Putamen (tissue), 1 donor: ENCODE results near the gene IP6K3.

Experiments
- DNase-seq: peaks from one replicate; pipeline ENCODE4 v3.0.0-alpha.2; 2016; ENCODE audit warnings: low spot score

The IP6K3 gene, protein sequence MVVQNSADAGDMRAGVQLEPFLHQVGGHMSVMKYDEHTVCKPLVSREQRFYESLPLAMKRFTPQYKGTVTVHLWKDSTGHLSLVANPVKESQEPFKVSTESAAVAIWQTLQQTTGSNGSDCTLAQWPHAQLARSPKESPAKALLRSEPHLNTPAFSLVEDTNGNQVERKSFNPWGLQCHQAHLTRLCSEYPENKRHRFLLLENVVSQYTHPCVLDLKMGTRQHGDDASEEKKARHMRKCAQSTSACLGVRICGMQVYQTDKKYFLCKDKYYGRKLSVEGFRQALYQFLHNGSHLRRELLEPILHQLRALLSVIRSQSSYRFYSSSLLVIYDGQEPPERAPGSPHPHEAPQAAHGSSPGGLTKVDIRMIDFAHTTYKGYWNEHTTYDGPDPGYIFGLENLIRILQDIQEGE

DNA sequence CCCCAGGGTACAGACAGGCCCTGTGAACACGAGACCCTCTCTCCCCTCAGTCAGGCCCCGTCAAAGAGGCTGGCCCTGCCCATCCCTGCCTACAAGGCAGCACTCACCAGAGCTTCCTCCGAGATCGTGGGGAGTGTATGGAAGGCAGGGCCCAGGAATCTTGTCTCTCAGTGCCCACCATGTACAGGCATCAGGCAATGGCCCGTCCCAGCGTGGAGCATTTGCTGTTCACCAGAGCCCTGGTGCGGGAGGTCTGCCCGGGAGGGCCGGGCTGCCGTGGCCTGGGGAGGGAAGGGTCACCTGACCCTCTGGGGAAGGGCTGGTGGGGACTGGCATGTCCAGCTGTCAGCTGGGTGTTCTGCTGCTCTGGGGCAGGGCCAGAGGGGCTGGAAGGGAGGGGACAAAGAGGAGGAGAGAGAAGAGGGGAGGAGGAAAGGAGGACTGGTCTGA, at the start of gene IP6K3:
TSS of gene IP6K3 (minus strand) at position 255 of the 450 bp plus-strand sequence. CDS start 11,429 bp downstream, outside the sequence.
- peak; percentile 87 for DNase-seq

DNA sequence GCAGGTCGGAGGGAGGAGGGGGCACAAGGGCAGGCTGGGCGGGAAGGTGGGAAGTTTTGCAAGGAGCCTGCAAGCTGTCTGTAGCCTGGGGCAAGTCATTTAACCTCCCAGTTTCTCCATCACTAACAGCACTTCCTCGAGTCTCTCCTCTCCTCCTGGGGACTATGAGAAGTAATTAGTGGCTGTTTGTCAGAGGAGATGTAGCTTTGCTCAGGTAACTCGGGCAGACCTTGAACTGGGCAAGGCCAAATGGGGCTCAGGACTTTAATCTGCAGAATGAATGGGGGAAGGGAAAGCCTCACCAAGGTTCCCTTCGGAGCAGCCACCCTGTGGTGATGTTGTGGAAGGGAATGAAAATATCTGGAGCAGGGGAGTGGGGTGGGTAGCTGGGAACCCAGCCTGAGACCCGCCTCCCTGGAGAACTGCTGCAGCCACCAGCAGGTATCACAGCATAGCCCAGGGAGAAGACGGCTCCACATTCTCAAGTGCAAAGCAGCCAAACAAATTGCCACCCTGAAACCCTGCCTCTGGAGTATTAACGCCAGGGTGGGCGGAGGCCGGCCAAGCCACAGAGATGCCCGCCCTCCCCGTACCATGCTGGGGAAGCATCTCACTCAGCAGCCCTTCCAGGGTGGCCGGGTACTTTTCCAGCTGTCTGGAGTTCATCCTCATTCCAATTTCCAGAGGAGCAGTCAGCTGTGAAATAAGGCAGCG, 48.4 kb upstream of the IP6K3 start:
- no peak for DNase-seq

DNA sequence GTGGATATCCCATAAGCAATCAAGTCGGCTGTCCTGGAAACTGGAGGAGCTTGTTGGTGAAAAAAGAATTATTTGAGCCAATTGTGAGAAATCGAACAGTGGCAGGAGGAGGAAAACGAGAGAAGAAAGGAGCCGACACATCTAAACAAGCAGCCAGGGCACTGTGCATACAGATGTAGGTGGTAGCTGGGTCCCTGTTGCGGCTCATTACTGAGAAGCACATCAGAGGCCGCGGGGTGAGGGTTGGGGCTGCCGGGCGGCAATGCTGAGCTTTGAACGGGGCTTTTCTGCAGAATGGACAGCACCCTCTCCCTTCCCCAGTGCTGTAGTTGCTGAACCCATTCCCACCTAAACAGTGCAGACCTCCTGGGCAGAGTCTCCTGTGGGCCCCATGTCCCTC, 46.3 kb upstream of the IP6K3 start:
- DNase-seq, result no peak

DNA sequence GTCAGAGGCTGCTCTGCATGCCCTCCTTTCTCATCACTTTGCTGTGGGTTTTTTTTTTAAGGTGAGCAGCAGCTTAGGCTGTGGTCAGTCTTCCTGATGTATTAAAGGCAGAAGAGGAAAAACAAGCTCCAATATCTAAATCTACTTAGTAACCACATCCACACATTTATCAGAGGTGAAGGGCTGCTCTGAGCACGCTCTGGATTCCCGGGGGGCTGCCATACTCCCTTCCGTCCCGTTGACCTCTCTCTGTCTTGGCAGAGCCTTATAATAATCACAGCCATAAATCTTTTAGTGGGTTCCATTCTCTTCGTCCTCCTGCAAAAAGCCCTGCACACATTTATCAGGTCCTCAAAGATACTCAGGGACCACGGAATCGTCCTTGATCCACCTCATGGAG, 44.9 kb upstream of the IP6K3 start:
- no peak for DNase-seq

DNA sequence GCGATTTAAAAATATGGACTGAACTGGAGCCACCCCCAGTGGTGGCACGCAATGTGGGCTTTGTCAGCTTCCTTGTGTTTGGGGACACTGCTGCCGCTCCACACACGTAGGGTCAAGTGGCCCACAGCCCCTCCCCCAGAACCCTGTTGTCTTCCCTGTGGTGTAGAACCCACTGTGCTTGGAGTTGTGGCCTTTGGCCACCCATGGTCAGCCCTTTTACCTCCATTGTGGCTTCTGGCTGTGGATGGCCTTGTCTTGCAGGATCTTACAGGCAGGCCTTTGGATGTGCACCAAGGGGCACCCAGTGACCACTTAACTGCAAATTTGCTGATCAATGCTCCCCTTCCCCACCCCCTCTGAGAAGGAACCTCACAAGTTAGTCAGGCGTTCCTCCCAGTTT, 44.2 kb upstream of the IP6K3 start:
- no peak for DNase-seq

DNA sequence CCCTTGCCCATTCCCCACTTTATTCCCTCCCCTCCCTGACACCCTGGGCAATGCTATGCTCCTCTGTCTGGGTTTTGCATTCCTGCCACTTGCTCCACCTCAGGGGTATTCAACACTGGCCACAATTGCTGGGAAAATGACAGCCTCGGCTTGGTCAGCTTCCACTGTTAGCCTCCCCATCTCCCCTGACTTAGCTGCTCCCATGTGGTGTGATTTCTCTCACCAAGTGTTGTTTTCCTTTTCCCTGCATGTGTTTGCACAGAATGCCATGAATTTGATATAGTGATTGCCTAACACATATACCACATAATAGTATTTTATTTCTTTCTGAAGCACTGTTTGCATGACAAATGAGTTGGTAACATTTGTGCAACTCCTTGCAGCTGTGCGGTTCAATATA, 43.7 kb upstream of the IP6K3 start:
- DNase-seq, result no peak

DNA sequence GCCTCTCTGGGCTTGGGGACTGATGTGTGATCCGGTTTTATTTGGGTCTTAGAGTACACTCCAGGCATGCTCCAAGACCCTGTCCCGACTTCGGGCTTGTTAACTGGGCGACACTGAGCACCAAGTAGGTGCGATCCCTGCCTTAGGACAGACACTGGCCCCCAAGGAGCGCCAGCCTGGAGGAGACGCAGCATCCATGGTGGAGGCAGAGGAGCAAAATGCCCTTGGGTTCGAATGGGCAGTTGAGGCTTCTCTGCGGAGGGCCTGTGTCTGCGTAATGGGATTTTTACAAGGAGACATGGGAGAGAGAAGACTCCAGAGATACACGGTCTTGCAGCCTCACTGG, 42.8 kb upstream of the IP6K3 start:
- no peak for DNase-seq

DNA sequence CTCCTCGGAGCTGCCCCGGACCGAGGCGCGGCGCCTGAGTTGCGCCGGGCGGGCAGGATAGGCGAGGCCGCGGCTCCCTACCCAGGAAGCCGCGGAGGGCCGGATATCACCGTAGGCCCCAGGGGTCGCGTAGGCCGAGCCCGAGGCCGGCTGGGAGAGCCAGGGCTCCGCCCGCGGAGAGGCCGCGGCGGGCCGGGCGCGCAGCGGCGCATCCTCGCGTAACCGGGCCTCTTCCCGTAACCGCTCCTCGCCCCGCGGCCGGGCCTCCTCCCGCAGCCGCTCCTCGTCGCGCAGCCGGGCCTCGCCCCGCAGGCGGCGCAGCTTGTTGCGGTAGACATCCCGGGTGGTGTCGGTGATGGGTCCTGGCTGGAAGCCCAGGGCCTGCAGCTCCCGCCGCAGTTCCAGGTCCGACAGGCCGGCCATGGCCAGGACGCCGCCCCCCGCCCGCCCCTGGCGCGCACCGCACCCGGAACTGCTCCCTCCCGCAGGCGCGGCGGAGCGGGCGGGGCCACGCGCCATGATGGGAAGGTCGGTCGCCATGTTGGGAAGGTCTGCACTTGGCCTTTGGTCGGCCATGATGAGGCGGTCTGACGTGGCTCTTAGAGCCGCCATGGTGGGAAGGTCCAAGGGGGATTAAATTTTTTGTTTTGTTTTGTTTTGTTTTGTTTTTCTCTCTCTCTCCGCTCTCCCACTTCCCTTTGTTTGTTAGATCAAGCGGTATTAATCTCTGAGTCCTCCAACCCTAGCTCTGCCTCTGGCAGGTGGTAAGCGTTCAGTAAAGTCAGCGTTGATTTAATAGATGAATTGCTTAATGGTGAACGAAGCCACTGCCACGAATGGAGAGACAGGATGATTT, 42.2 kb upstream of the IP6K3 start, which contains the start of gene LEMD2:
TSS of gene LEMD2 (minus strand) at position 437 of the 856 bp plus-strand sequence. CDS start at position 423, 14 bp downstream.
- DNase-seq, result peak; percentile 93

DNA sequence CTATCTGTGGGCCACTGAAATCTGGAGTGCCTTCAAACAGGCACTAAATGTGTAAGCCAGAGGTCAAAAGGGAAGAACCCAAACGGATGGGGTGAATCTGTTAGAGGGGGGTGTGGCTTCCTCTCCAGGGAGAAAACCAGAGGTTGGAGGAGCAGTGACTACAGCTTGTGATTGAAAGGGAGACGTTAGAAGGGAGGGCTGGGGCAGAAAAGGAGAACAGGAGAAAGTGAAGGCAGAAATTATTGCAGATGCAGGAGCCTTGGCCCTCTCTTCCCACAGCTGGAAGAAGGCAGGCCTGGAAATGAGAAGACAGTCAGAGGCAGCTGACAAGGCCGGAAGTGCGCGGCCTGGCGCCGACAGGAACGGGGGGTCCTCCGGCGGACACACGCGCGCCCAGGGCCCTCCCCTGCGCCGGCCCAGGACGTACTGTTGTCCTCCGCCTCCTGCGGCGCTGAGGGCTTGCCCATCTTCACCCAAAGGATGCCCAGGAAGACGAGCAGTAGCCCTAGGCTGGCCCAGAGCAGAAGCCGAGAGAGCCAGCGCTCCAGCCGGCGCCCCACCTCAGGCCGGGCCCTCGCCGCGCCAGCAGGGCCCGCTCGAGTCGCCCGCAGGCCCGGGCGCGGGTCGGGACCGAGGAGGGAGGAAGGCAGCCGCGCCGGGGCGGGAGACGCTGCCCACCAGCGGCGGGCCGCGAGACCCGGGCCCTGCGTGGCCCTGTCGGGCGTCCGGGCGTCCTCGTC, 41.4 kb upstream of the IP6K3 start:
- peak; percentile 71 for DNase-seq

DNA sequence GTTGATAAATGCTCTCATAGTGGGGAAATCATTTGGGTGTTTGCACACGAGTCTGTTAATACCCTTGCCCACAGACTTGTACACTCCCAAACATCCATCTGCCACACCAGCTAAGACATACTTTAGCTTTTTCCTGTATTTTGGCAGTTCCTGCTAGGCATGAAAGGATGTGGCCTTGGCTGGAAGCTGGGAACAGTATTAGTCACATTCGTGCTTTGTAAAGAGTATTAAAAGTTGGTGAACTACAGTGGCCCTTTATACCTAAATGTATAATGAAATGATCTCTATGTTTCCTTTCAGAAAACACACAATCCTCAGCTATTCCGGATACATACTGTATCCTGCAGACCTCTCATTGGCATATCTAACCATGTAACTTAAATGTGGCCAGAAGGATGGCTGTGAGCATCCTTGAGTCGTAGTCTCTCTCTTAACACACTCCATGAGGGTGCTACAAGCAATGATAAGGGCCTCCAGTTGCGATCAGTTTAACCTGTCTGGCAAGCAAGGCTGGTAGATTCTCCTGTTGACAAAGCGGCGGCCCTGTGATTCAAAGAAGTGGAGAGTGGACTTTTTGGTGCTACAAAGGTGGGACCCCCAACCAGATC, 40.7 kb upstream of the IP6K3 start:
- DNase-seq, result no peak

DNA sequence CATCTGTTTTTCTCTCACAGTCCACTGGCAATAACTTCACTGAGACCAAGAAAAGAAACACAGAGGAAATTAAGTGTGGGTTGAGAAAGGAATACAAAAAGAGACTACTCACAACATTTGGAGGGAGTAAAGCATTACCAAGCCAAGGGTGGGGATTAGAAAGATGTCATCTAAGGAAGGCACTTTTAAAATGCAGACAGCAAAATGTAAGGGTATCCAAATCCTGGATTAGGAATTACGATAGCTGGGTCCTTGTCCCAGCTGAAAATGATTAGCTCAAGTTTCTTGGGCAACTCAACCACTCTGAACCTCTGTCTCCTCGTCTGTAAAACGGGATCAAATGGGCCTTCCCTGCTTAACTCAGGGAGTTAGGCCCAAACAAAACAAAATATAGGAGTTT, 40.0 kb upstream of the IP6K3 start:
- no peak for DNase-seq

DNA sequence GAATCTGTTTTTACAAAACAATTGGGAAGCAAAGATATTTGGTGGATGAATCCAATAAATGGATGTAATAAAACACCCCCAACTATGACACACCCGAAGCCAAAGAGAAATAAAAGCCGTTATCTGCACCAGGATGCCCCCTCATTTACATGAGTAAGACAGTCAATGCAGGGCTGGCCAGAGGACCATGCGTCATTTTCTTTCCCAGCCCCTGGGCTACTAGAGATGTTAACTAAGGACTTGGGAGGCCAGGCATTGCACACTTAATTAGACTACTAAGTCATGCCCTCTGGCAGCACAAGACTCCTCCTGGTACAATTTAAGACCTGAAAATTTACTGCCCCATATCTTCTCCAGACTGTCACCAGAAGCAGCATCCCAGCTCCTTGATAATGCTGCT, 39.1 kb upstream of the IP6K3 start:
- DNase-seq, result no peak

DNA sequence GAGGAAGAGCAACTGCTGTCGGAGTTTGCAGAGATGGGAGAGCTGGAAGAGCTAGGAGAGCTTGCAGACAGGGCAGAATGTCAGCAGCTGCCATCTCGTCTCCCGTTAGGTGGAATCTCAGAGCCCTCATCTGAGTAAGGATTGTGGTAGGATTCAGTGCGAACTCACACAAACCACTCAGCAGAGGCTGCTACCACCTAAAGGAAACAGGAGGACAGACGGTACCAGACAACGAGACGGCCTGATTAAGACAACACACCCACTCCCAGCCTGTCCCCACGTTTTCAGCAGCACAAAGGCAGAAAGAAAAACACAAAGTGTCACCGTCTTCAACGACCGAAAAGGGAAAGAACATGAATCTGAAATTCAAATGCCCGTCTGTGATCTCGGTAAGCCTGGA, 38.1 kb upstream of the IP6K3 start:
- no peak for DNase-seq

DNA sequence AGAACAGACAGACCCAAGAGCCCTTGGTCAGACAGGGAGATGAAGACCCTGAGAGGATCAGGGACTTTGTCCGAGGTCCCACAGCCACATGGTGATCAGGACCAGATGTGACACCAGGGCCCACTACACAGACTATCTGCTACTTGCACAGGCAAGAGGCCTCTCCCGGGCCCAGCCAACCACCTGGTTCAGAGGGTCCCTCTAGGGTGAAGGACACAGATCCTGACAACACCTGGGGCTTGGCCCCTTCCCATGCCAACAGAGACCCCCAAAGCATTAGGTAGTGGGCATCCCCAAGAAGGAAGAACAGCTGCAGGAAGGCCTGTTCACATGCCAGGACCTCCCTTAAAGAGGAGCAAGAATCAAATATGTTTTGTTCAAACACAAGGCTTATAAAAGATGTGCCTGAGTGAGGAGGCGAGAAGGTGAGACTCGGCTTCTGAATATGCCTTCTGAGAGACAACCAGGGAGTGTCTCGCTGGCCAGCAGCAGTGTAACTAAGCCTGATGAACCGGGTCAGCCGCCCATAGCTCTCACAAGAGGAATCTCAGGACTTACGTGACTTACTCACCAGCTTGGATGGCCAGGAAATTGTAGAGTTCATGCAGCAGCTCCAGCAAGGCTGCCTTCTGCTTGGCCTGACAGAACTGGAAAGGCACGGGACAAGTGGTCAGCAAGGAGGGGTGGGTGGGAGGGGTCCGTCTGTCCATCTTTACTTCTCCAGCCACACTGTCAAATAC, 37.2 kb upstream of the IP6K3 start:
- DNase-seq, result no peak

DNA sequence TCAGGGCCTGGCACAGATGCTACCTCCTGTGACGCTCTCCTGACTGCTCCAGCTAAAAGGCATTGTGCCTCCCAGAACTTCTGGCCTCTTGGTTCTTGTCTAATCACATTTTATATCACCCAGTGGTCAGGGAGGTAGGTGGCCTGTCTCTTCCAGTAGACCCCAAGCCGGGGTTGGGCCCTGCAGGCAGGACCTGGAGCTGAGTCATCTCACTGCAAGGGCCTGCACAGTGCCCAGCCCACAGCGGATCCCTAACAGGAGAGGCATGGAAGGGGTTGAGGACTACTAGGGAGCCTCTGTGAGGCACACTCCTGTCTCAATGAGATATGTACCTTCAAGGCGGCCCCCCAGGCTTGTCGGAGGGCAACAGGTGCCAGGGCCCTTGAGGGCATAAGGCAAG, 35.9 kb upstream of the IP6K3 start:
- DNase-seq, result no peak

DNA sequence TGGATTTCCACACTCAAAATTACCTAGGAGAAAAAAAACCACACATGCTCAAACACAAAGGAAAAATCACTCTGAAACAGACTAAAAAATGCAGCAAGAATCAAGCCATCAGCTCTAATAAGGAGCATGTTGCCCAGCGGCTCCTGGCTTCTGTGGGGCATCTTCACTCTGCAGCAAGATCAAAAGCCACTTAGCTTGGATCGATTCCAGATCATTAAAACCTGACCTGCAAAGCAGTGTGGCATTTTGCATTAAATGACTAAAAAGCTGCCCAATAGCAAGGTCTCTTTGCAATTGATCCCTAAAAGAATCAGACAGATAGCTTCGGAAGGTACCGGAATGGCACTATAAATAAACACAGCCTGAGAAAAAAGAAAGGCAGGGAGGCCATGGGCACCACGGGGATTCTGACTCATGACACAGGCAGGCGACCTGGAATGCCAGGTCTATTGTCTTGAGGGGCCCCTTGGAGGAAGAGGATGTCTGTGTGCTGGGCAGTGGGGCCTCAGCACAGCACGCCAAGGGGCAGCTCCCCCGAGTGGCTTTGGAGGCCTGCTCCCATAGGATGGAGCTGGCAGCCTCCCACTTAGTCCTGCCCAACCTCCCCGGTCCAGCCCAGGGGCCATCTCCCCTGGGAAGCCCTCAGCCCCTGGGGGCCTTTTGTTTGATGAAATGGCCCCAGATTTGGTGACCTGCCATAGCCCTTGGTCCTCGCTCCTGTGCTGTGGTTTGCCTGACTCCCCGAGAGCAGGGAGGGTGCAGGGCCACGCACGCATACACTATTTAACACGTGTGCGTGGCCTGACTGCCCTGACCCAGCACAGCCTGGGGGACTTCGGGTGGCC, 34.6 kb upstream of the IP6K3 start:
- no peak for DNase-seq

DNA sequence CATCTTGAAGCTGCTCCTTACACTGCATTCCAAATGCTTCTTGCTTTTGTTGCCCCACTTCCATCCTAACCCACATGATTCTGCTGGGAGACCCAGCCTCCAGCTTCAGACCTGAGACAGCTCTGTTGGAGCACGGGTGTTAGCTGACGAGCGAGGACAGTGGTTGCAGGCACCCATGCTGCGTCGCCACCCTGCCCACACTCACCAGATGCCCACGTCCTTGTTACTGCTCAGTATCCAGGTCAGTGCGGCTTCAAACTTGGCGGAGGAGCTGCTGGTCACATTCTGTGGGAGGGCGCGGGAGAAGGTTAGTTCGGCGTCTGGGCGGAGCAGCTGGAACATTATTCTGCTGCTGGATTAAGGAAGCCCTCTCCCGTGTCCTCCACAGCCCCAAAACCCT, 33.2 kb upstream of the IP6K3 start:
- DNase-seq, result no peak

DNA sequence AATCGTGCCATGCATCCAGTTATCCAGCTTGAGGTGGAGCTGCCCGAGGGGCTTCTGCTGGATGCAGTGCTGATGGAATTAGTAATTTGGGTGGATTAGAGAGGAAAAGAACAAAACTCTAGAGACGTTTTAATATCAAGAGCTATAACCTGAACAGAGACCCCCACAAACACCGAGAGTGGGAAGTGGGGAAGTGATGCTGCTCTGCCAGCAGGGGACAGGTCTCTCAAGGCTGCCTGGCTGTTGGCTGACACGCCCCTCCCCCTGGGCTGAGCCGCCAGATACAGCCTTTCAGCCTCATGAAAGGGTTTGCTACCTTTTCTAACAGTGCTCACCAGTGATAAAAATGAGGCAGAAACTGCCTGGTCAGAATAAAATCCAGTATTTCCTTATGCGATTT, 32.6 kb upstream of the IP6K3 start:
- DNase-seq, result no peak

DNA sequence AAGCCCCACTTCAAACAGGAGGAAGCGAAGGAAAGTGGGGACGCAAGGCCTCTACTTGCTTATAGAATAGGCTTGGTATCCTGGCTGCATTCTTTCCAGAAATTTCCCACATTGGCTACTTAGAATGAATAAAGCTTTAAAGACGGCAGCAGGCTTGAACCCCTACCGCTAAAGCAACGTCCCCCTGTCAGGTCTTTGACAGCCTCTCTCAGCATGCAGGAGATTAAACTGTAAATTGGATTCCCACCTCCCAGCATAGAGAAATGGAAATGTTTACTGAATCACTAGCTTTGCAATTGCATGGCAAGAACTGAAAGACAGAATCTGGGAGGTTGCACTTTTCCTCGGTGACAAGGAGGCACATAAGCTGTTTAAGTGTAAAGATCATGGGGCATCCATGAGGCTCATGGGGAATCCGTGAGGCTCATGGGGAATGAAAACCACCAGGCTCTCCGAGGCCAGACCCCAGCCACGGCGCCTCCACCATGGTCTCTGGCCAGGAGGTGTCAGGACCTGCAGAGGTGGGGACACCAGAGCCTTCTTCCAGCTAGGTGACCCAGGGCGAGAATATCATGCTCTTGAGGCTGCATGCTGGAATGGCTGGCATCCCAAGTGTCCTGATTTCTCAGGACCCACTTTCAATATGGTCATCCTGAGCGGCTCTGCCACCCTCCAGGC, 31.9 kb upstream of the IP6K3 start:
- DNase-seq, result no peak
